ENCODE data around the gene SLC6A20. TPM values are rescaled to one million over a fixed set of nuclear protein-coding genes. Genes with fewer than 3 reads are reported as not detected.

Gene SLC6A20
- total and polyA plus RNA-seq, 2 of the 13 experiments (the other 11 are each of a cell fraction or from before 2014, with no cell fraction given), result not detected

- intact Hi-C loops (cut with micrococcal nuclease; ENCODE audit: unreplicated experiment) (no loop called here), in situ Hi-C loops (cut with HindIII; ENCODE audit: extremely low pct_ligation_motif_present, low pct_unique_long_range_greater_than_20kb) (no loop called here)
- no peaks in the 10 kb centered on the region for H3K9me3 ChIP-seq (ENCODE audit: low read length)
- DNase-seq (ENCODE audit: low spot score) (no peak), ATAC-seq (no peak), FAIRE-seq (no peak)
- no peak overlapping the region for H3K4me2 ChIP-seq (ENCODE audit: low read depth, low read length)
- no peaks in the 10 kb centered on the region for H4K20me1 ChIP-seq (ENCODE audit: insufficient read depth, low read length)
- H3K9ac ChIP-seq (ENCODE audit: insufficient read depth, low read depth, low read length), result no peak overlapping the region
- H3K79me2 ChIP-seq (ENCODE audit: insufficient read depth, low read length), result no peaks in the 10 kb centered on the region
- CTCF ChIA-PET (ENCODE audit: low intra/inter-chr PET ratio, low total read pairs), result no interaction called here
- WGBS (ENCODE audit: low lambda C conversion rate), result 3% methylated on average over 1 of the region's 1 CpG
- POLR2A ChIA-PET, result no interaction called here
- H3K27me3 ChIP-seq (ENCODE audit: control insufficient read depth in 1 of 2, insufficient read depth in 2 of 2, low read length in 2 of 2), result peaks cover 2 to 77% of the 10 kb centered on the region in 2 experiments; a peak in 4 of 5 replicates
- BruUV-seq (replicated peaks), result no TSS peak
- no peak overlapping the region for H3K27ac ChIP-seq (ENCODE audit: extremely low read length, insufficient read depth, low read length)
- no peaks in the 10 kb centered on the region for H3K36me3 ChIP-seq (replicated peaks in 1 of 2; ENCODE audit: control insufficient read depth in 1 of 2, insufficient read depth in 2 of 2, low read length in 2 of 2)
- TF ChIP-seq, protein P1, sequence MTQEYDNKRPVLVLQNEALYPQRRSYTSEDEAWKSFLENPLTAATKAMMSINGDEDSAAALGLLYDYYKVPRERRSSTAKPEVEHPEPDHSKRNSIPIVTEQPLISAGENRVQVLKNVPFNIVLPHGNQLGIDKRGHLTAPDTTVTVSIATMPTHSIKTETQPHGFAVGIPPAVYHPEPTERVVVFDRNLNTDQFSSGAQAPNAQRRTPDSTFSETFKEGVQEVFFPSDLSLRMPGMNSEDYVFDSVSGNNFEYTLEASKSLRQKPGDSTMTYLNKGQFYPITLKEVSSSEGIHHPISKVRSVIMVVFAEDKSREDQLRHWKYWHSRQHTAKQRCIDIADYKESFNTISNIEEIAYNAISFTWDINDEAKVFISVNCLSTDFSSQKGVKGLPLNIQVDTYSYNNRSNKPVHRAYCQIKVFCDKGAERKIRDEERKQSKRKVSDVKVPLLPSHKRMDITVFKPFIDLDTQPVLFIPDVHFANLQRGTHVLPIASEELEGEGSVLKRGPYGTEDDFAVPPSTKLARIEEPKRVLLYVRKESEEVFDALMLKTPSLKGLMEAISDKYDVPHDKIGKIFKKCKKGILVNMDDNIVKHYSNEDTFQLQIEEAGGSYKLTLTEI (CRISPR knock-in tag; conservative IDR thresholded peaks at IDR 0.05), result no peak
- TF ChIP-seq, protein P2, sequence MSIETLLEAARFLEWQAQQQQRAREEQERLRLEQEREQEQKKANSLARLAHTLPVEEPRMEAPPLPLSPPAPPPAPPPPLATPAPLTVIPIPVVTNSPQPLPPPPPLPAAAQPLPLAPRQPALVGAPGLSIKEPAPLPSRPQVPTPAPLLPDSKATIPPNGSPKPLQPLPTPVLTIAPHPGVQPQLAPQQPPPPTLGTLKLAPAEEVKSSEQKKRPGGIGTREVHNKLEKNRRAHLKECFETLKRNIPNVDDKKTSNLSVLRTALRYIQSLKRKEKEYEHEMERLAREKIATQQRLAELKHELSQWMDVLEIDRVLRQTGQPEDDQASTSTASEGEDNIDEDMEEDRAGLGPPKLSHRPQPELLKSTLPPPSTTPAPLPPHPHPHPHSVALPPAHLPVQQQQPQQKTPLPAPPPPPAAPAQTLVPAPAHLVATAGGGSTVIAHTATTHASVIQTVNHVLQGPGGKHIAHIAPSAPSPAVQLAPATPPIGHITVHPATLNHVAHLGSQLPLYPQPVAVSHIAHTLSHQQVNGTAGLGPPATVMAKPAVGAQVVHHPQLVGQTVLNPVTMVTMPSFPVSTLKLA (IDR thresholded peaks at IDR 0.05), result peak; percentile 72; the same call in 1 of the 2 replicates
- no peak overlapping the region for H3K4me3 ChIP-seq (replicated peaks in 1 of 3; ENCODE audit: insufficient read depth in 1 of 3, low read depth in 2 of 3, low read length in 3 of 3)
- no peak overlapping the region for H2AFZ ChIP-seq (ENCODE audit: low read length)
- H3K4me1 ChIP-seq (ENCODE audit: insufficient read depth, low read length), result no peaks in the 10 kb centered on the region
Measured at GRCh38 chr3:45794660-45795059, 1.7 kb downstream of the SLC6A20 start.

DNA sequence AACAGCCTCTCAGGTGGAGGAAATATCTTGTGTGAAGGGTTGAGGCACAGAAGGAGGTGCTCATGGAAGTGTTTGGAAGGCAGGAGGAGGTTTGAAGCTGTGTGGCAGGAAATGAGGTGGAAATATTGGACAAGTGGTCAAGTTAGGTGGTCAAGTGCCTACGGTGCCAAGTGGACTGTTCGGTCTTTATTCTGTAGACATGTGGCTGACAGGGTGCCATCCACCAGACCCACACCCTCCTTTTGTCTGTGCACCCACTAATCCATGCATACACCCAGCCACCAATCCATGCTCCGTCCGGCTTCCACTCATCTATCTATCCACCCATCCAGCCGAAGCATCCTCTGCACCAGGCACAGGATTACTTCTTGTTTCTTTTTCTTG, 2.2 kb downstream of the SLC6A20 start:
- no peaks in the 10 kb centered on the region for H3K9me3 ChIP-seq (ENCODE audit: low read length)
- no peaks in the 10 kb centered on the region for H3K36me3 ChIP-seq (replicated peaks in 1 of 2; ENCODE audit: control insufficient read depth in 1 of 2, insufficient read depth in 2 of 2, low read length in 2 of 2)
- ChIA-PET CTCF (ENCODE audit: low intra/inter-chr PET ratio, low total read pairs) (no interaction called here), POLR2A (no interaction called here)
- no peak overlapping the region for H2AFZ ChIP-seq (ENCODE audit: low read length)
- DNase-seq (ENCODE audit: low spot score) (no peak), FAIRE-seq (no peak), ATAC-seq (no peak)
- BruUV-seq (replicated peaks), result no TSS peak
- in situ Hi-C loops (cut with HindIII; ENCODE audit: extremely low pct_ligation_motif_present, low pct_unique_long_range_greater_than_20kb) (no loop called here), intact Hi-C loops (cut with micrococcal nuclease; ENCODE audit: unreplicated experiment) (no loop called here)
- 33% methylated on average over 5 of the region's 5 CpGs for WGBS (ENCODE audit: low lambda C conversion rate)
- H3K27ac ChIP-seq (ENCODE audit: extremely low read length, insufficient read depth, low read length), result no peak overlapping the region
- no peak overlapping the region for H3K4me2 ChIP-seq (ENCODE audit: low read depth, low read length)
- H3K4me3 ChIP-seq (replicated peaks in 1 of 3; ENCODE audit: insufficient read depth in 1 of 3, low read depth in 2 of 3, low read length in 3 of 3), result no peak overlapping the region
- no peak overlapping the region for H3K9ac ChIP-seq (ENCODE audit: insufficient read depth, low read depth, low read length)
- no peaks in the 10 kb centered on the region for H4K20me1 ChIP-seq (ENCODE audit: insufficient read depth, low read length)
- no peaks in the 10 kb centered on the region for H3K4me1 ChIP-seq (ENCODE audit: insufficient read depth, low read length)
- H3K27me3 ChIP-seq (ENCODE audit: control insufficient read depth in 1 of 2, insufficient read depth in 2 of 2, low read length in 2 of 2), result peaks cover 2 to 73% of the 10 kb centered on the region in 2 experiments; a peak in 4 of 5 replicates
- H3K79me2 ChIP-seq (ENCODE audit: insufficient read depth, low read length), result no peaks in the 10 kb centered on the region
- TF ChIP-seq CBFB (CRISPR knock-in tag; IDR thresholded peaks at IDR 0.05) (no peak), ZBTB8A (CRISPR knock-in tag; IDR thresholded peaks at IDR 0.05; ENCODE audit: borderline replicate concordance, low read depth) (no peak), HMGA1 (CRISPR knock-in tag; conservative IDR thresholded peaks at IDR 0.05) (no peak), ARHGAP35 (CRISPR knock-in tag; IDR thresholded peaks at IDR 0.05; ENCODE audit: borderline replicate concordance) (no peak), ZNF607 (CRISPR knock-in tag; IDR thresholded peaks at IDR 0.05; ENCODE audit: borderline replicate concordance) (no peak), NFE2L2 (IDR thresholded peaks at IDR 0.05; ENCODE audit: low read length) (no peak), ZNF878 (CRISPR knock-in tag; IDR thresholded peaks at IDR 0.05) (no peak), ELF1 (CRISPR knock-in tag; IDR thresholded peaks at IDR 0.05) (no peak)
- TF ChIP-seq, protein P3, sequence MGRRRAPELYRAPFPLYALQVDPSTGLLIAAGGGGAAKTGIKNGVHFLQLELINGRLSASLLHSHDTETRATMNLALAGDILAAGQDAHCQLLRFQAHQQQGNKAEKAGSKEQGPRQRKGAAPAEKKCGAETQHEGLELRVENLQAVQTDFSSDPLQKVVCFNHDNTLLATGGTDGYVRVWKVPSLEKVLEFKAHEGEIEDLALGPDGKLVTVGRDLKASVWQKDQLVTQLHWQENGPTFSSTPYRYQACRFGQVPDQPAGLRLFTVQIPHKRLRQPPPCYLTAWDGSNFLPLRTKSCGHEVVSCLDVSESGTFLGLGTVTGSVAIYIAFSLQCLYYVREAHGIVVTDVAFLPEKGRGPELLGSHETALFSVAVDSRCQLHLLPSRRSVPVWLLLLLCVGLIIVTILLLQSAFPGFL (CRISPR knock-in tag; IDR thresholded peaks at IDR 0.05), result no peak
